Activated CD4-positive, alpha-beta T cell treated with anti-CD3 and anti-CD28 coated beads, Interleukin-2, amount 50 U/mL, for 16 hours (primary cell): Measurements from ENCODE around the gene WDR4.
A peak's percentile ranks its signal among the peaks of the same experiment; 100 is the strongest.
"Not testable (repeated sequence)": the region's sequence is repeated elsewhere in the genome, so short reads cannot be mapped to it uniquely, and the experiment has no call there.

Experiments
- DNase-seq: peaks from one replicate; pipeline ENCODE4 v3.0.0-alpha.2; 2020

Gene WDR4

GRCh38 chr21:42837421-42838211 is 41.7 kb downstream of the WDR4 start:
- DNase-seq: no peak

- no peak for DNase-seq
These were observed 42.5 kb downstream of the WDR4 start for GRCh38 chr21:42836767-42837301.

DNA sequence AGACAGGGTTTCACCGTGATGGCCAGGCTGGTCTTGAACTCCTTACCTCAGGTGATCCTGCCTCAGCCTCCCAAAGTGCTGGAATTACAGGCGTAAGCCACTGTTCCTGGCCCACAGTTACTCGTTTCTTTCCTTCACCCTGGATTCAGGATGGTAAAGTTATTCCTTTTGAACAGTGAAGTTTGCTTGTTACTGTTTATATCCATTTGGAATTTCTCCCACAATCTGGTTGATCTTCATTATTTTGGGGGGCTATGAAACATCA is 43.0 kb downstream of the WDR4 start:
- no peak for DNase-seq

GRCh38 chr21:42835611-42836401 is 43.5 kb downstream of the WDR4 start:
- DNase-seq: no peak

DNA sequence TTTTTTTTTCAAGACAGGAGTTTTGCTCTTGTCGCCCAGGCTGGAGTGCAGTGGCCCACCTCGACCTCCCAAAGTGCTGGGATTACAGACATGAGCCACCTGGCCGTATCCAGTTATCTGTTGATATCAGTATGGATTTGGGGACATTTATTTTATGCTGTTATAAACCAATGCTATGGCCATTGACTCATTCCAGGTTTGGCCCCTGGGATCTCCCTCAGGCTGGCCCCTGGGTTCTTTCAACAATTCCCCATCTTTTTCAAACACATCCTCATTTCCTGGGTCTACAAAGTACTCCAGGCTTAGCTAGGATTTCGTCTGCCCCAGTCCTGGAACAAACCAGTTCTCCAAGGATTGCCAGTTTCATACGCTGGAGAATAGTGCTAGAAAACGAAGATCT is 44.1 kb downstream of the WDR4 start:
- DNase-seq: no peak

GRCh38 chr21:42834726-42835191 is 44.6 kb downstream of the WDR4 start:
- no peak for DNase-seq

- no peak for DNase-seq
These were observed 45.2 kb downstream of the WDR4 start for GRCh38 chr21:42833859-42834725.

GRCh38 chr21:42833439-42833815 is 45.9 kb downstream of the WDR4 start:
- DNase-seq: peak; percentile 73

DNA sequence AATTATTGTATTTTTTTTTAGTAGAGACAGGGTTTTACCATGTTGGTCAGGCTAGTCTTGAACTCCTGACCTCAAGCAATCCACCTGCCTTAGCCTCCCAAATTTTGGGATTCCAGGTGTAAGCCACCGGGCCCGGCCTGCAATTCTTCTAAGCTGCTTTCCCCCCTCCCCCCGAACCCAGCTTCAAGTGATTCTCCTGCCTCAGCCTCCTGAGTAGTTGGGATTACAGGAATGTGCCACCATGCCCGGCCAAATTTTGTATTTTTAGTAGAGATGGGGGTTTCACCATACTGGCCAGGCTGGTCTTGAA is 47.1 kb downstream of the WDR4 start:
- DNase-seq: not testable (repeated sequence)

- DNase-seq: no peak
These were observed 48.6 kb downstream of the WDR4 start for GRCh38 chr21:42830456-42831455.

DNA sequence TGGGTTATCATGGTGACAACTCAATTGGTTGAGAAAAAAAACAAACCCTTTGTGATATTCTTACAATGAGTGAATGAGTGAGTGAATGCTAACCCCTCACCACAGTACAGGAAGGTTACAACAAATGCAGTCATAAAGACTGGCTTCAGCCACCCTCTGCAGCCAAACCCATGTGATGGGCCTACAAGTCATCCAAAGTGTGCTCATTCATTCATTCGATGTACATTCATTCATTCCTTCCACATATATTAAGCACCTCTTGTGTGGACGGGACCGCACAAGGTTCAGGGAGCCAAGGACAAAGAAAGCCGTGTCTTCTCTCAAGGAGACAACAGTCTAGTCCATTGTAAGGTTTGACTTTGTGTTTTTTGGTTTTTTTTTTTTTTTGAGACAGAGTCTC is 49.4 kb downstream of the WDR4 start:
- DNase-seq: no peak

- no peak for DNase-seq
These were observed 49.9 kb downstream of the WDR4 start for GRCh38 chr21:42829417-42829816.

DNA sequence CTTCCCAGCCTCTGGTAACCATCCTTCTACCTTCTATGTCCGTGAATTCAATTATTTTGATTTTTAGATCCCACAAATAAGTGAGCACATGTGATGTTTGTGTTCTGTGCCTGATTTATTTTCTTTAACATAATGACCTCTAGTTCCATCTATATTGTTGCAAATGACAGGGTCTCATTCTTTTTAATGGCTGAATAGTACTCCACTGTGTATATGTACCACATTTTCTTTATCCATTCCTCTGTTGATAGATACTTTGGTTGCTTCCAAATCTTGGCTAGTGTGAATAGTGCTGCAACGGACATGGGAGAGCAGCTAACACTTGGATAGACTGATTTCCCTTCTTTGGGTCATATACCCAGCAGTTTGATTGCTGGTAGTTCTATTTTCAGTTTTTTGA is 51.8 kb downstream of the WDR4 start:
- DNase-seq: no peak

- no peak for DNase-seq
These were observed 58.5 kb downstream of the WDR4 start for GRCh38 chr21:42820616-42821465.

DNA sequence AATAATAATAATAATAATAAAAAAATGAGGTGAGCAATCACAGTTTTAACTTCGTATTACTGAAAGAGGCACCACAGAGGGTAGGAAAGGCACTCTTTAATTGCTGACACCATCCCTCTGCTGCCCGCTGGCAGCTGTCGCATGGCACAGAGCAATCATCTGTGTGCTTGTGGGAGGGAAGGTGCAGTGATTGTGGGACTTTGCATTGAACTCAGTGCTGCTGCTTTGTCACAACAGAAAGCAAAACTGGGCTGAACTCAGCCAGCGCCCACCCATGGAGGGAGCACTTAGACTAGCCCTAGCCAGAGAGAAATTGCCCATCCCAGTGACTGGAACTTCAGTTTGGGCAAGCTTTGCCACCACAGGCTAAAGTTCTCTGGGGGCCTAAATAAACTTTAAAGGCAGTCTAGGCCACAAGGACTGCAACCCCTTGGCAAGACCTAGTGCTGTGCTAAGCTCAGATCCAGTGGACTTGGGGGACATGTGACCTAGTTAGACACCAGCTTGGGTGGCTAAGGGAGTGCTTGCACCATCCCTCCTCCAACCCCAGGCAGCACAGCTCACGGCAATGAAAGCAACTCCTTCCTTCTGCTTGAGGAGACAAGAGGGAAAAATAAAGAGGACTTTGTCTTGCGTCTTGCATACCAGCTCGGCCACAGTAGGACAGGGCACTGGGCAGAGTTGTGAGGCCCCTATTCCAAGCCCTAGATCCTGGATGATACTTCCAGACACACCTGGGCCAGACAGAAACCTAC is 59.3 kb downstream of the WDR4 start:
- DNase-seq: no peak

GRCh38 chr21:42818328-42818749 is 61.0 kb downstream of the WDR4 start:
- DNase-seq: peak; percentile 59

DNA sequence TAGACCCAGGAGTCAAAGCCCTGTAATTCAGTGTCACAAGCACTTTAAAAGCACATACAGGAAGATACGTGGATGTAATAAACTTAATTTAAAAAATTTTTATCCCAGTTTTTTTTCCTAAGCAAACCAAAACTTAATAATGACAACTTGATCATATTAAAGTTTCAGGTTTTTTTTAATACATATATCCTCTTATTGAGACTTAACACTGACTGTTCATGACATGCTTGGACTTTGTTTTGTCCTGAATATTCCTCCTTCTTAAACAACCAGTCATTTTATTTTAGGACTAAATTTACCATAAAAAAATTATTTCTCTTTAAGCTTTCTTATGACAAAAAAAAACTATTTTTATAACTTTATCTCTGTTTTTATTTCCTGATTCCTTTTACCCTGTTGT is 64.1 kb downstream of the WDR4 start:
- no peak for DNase-seq

DNA sequence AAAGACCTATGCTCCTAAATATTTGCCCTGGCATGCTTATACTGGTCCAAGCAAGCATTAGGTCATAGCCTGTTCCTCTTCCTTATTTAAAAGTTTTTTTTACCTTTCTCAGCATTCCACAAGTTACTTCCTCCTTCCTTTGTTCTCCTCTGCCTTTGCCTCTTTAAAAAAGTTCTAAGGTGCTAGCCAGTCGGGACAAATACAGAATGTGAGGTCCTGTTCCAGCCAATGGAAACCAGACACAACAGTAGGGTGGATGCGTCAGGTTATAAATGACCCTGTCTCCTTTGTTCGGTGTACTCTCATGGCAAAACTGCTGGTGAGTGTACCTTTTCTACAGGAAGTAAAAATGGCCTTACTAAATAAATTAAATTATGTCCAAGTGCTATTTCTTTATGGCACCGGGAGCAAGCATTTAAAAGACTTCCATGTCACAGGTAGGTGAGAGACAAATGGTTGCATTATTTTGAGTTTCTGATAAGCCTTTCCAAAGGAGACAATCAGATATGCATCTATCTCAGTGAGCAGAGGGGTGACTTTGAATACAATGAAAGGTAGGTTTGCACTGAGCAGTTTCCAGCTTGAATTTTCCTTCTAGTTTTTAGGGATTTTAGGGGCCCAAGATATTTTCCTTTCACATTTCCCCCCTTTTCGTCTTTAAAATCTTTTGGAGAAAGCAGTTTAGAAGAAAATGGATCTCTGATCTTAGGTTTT is 66.7 kb downstream of the WDR4 start:
- DNase-seq: not testable (repeated sequence)

- DNase-seq: no peak
These were observed 67.4 kb downstream of the WDR4 start for GRCh38 chr21:42811960-42812359.
